Activated CD4-positive, alpha-beta T cell treated with anti-CD3 and anti-CD28 coated beads for 36 hours (primary cell): ENCODE results near the gene NFIX. TPM values are rescaled to one million over a fixed set of nuclear protein-coding genes. Genes with fewer than 3 reads are reported as not detected.
A peak's percentile ranks its signal among the peaks of the same experiment; 100 is the strongest.

Experiments
- ATAC-seq: fragments of 200-7000 bp; cut with Tn5 transposase; one replicate; pipeline ENCODE4 v1.10.0; 2021; ENCODE audit warnings: mild to moderate bottlenecking, moderate library complexity
- CTCF ChIA-PET: fragments of 350-600 bp; sonication (Branson Sonifier 250); formaldehyde crosslinking; loops from one replicate; lab custom pipeline; 2021; ENCODE audit warnings: antibody characterized with exemption; lab: Charles Lee
- POLR2A ChIA-PET: fragments of 350-600 bp; sonication (Branson Sonifier 250); formaldehyde crosslinking; loops from one replicate; lab custom pipeline; 2021; ENCODE audit warnings: antibody characterized with exemption, inconsistent platforms; lab: Charles Lee
- DNase-seq: peaks from one replicate; pipeline ENCODE4 v3.0.0-alpha.2; 2020
- H3K27ac Mint-ChIP-seq: one replicate; pipeline ENCODE4 v1.8.0; 2021; ENCODE audit warnings: mixed read lengths
- H3K27me3 Mint-ChIP-seq: one replicate; pipeline ENCODE4 v1.8.0; 2021; ENCODE audit warnings: mixed read lengths
- H3K36me3 Mint-ChIP-seq: one replicate; pipeline ENCODE4 v1.8.0; 2021; ENCODE audit warnings: low read depth, mixed read lengths
- H3K4me1 Mint-ChIP-seq: one replicate; pipeline ENCODE4 v1.8.0; 2021; ENCODE audit warnings: mixed read lengths
- H3K4me3 Mint-ChIP-seq: one replicate; pipeline ENCODE4 v1.8.0; 2021; ENCODE audit warnings: mild to moderate bottlenecking, moderate library complexity, mixed read lengths
- H3K9me3 Mint-ChIP-seq: one replicate; pipeline ENCODE4 v1.8.0; 2021; ENCODE audit warnings: low read depth, mixed read lengths
- intact Hi-C, 2 experiments: fragments of 100-400 bp; cut with DNase I in 1 of 2; cut with micrococcal nuclease in 1 of 2; formaldehyde crosslinking; loops; one replicate each; pipeline versions ENCODE4 v1.14.2 to v1.15.1; 2022 to 2024; cut with DNase I, micrococcal nuclease
- total RNA-seq, 2 experiments: library from RNA; stranded (reverse); gene quantifications; one replicate each; pipeline ENCODE4 v1.2.3, GENCODE V29; 2021

The NFIX gene
- total RNA-seq, 2 experiments from 2014 or later, result 4.3 to 4.8 TPM

DNA sequence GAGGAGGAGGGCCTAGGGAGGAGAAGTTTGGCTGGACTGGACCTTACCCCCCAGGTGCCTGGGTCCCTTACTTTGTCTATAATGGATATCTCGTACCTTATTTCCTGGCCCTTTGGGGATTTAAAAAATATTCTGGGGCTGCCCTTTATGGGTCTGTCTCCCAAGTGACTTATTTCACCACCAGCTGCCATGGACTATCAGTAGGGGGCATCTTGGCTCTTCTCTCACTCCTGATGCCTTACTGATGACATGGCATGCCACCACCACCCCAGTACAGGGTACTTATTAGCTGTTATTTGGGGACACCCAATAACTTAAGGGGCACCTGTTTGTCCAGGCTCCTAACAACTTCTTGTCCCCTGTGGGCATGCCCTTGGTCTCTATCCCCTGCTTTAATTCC, 38.0 kb downstream of the NFIX start:
- no peaks in the 10 kb centered on the region for H3K27me3 Mint-ChIP-seq
- peak; percentile 14 for DNase-seq
- H3K27ac Mint-ChIP-seq, result no peak overlapping the region
- POLR2A ChIA-PET, result interaction anchor here (1.1 kb wide), 1 partner anchor 12 kb away, joined by 3 read pairs; no protein-coding TSS in a partner anchor
- H3K4me1 Mint-ChIP-seq, result peaks cover 2% of the 10 kb centered on the region
- no peak for ATAC-seq
- intact Hi-C loops, result loop anchor here (5.0 kb wide), 2 partner anchors 56 to 59 kb away; no protein-coding TSS in a partner anchor
- H3K9me3 Mint-ChIP-seq, result no peaks in the 10 kb centered on the region
- CTCF ChIA-PET, result interaction anchor here (1.0 to 3.9 kb wide), 11 partner anchors 11 to 199 kb away, joined by 3 to 31 read pairs (median 4); no protein-coding TSS in a partner anchor
- no peak overlapping the region for H3K4me3 Mint-ChIP-seq
- H3K36me3 Mint-ChIP-seq, result no peaks in the 10 kb centered on the region

DNA sequence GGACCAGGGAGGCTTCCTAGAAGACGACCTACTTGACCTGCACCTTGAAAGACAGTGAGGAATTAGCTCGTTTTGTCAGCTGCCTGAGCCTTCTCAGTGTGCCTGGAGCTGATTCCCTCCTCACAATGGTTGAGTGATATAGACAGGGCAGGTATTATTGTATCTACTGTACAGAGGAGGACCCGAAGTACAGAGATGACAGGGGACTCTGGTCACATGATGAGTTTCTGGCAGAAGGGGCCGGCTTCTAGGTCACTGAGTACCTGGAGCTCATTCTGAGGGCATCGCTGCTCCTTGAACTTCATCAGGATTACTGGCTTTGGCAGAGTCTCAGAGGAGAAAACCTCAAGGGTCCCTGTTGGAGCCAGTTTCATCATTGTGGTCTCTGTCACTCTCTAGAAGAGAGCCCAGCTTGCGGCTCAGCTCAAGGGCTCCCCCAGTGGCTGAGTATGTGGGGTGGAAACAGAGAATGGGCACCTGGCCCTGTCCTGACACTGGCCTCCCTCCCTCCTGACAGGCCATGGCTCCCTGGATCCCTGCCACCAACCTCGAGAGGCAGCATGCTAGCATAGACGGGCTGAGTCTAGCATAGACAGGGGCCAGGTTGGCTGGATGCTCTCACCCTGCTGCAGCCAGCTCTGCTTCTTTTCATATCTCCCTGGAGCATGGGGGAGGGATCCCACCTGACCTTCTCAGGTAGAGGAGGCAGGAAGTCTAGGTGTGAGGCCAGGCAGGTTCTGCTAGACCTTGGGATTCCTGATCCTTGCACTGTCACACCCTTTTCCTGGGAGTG, 38.7 kb downstream of the NFIX start:
- peak; percentile 86 for ATAC-seq
- Mint-ChIP-seq H3K4me1 (peaks cover 2% of the 10 kb centered on the region), H3K4me3 (no peak overlapping the region), H3K27me3 (no peaks in the 10 kb centered on the region), H3K9me3 (no peaks in the 10 kb centered on the region), H3K27ac (no peak overlapping the region), H3K36me3 (no peaks in the 10 kb centered on the region)
- CTCF ChIA-PET, result interaction anchor here (0.6 to 3.9 kb wide), 16 partner anchors 11 to 198 kb away, joined by 3 to 31 read pairs (median 4); no protein-coding TSS in a partner anchor
- POLR2A ChIA-PET, result interaction anchor here (1.1 kb wide), 1 partner anchor 11 kb away, joined by 3 read pairs; no protein-coding TSS in a partner anchor
- DNase-seq, result peak; percentile 74
- intact Hi-C loops, result loop anchor here (1.0 to 5.0 kb wide), 3 partner anchors 51 to 58 kb away; no protein-coding TSS in a partner anchor

DNA sequence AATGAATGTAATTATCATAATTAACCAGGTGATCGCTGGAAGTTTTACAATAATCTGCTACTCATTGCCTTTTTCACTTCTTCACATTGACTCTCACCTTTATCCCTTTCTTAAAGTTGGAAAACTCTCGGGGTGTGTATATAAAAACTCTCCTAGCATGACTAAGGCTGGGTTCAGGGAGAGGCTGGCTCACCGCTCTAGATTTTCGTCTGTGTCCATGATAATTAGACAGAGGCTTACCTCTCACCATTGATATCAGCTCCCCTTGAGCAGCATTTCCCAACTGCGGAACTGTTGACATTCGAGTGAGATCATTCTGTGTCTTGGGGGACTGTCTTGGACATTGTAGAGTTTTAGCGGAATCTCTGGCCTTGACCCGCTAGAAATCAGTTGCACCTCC, 39.4 kb downstream of the NFIX start:
- CTCF ChIA-PET, result interaction anchor here (0.7 to 3.9 kb wide), 8 partner anchors 10 to 69 kb away, joined by 3 to 31 read pairs (median 6); no protein-coding TSS in a partner anchor
- no peaks in the 10 kb centered on the region for H3K36me3 Mint-ChIP-seq
- H3K27me3 Mint-ChIP-seq, result no peaks in the 10 kb centered on the region

DNA sequence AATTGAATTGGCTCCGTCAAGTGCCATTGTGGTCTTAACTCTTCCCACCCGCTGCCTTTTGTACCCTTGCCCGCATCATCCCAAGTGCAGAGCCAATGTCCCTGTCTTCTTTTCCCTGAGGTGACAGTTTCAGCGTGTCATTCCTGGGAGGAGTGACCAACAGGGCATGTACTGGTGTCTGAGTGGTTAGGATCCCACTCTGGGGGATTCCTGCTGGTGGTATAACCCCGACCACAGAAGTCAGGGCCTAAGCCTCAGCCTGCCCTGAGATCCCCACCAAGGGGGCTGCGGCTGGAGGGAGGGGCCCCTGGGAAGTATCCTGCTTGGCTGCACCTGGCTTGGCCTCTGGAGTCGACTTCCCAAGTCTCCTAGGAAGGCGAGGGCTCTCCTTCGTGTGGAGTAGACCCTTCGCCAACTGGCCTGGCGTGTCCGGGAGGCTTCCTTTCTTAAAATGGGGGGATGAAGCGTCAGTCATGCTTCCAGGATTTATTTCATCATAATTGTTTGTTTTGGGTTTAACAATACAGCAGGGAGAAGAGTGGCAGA, 40.6 kb downstream of the NFIX start:
- intact Hi-C loops, result no loop called here
- Mint-ChIP-seq H3K36me3 (no peaks in the 10 kb centered on the region), H3K27ac (no peak overlapping the region), H3K4me3 (no peak overlapping the region), H3K4me1 (peaks cover 2% of the 10 kb centered on the region), H3K9me3 (no peaks in the 10 kb centered on the region), H3K27me3 (no peaks in the 10 kb centered on the region)
- ChIA-PET POLR2A (no interaction called here), CTCF (no interaction called here)
- DNase-seq (no peak), ATAC-seq (no peak)

More for the DNA sequence above, 39.4 kb downstream of the NFIX start:
- Mint-ChIP-seq H3K4me3 (no peak overlapping the region), H3K9me3 (no peaks in the 10 kb centered on the region), H3K4me1 (peaks cover 2% of the 10 kb centered on the region), H3K27ac (no peak overlapping the region)
- intact Hi-C loops, result loop anchor here (1.0 to 5.0 kb wide), 3 partner anchors 51 to 58 kb away; no protein-coding TSS in a partner anchor
- POLR2A ChIA-PET, result interaction anchor here (1.1 kb wide), 1 partner anchor 11 kb away, joined by 3 read pairs; no protein-coding TSS in a partner anchor
- ATAC-seq (no peak), DNase-seq (no peak)

DNA sequence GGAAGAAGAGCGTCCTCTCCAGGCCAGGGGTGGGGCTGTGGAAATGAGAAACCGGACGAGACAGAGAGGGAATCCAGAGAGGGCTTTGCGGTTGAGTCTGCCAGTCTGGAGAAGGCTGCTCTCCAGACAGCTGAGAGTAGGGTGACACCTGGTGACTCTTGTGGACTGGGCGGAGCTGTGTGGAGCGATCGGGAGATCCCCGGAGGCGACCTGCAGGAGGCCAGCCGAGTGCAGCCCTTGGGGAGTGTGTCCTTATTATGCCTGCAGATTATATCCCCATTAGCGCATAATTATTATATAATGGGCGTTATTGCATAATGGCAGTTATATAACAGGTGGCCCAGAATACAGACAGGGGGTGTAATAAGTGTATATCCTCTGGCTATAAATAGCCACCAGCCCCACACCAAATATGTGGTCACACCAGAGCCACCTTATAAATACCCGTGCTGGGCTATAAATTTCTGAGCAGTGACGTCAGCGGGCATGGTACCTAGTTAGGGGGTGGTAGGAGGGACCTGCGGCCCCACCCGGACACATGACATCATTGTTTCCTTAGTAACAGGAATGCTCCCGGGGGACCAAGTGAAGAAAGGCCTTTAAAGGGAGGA, 41.2 kb downstream of the NFIX start:
- no peaks in the 10 kb centered on the region for H3K36me3 Mint-ChIP-seq
- ChIA-PET POLR2A (no interaction called here), CTCF (no interaction called here)
- DNase-seq (no peak), ATAC-seq (no peak)
- H3K27me3 Mint-ChIP-seq, result no peaks in the 10 kb centered on the region
- no peak overlapping the region for H3K27ac Mint-ChIP-seq
- H3K4me3 Mint-ChIP-seq, result no peak overlapping the region
- intact Hi-C loops, result no loop called here
- H3K4me1 Mint-ChIP-seq, result peaks cover 2% of the 10 kb centered on the region
- no peaks in the 10 kb centered on the region for H3K9me3 Mint-ChIP-seq

DNA sequence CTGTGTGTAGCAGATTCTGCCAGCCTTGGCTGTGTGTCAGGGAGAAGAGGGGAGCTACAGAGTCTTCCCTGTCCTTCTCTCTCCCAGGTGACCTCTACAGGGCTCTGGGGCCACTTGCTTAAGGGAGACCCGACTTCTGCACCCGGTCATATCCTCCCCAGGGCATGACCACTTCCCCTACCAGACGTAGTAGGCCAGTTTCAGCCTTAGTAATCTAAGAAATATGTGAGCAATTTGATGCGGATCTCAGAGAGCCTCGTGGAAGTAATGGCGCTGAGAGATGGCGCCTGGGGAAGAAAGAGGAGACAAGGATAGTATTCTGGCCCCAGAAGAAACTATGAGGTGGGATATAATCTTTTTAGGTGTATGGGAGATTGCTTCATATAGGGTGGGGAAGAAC, 41.9 kb downstream of the NFIX start:
- H3K9me3 Mint-ChIP-seq, result no peaks in the 10 kb centered on the region
- no peak for DNase-seq
- intact Hi-C loops, result no loop called here
- H3K4me1 Mint-ChIP-seq, result peaks cover 2% of the 10 kb centered on the region
- no peak overlapping the region for H3K4me3 Mint-ChIP-seq
- ATAC-seq, result no peak
- CTCF ChIA-PET, result no interaction called here
- no peak overlapping the region for H3K27ac Mint-ChIP-seq
- POLR2A ChIA-PET, result no interaction called here
- no peaks in the 10 kb centered on the region for H3K36me3 Mint-ChIP-seq
- H3K27me3 Mint-ChIP-seq, result no peaks in the 10 kb centered on the region

DNA sequence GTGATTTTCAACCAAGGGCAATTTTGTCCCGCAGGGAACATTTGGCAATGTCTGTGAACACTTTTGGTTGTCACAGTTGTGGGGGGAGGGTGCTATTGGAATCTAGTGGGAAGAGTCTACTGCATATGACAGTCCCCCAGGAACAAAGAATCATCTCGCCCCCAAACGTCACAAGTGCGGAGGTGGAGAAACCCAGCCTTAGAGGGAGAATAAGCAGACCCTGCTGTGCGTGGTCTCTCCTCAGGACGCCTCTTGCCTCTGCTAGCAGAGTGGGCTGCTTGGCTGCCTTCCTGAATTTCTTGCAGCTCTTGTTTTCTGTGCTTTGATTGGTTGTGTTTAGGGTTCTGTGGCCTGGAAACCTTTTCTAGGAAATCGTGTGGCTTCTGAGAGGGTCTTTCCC, 42.5 kb downstream of the NFIX start:
- POLR2A ChIA-PET, result no interaction called here
- intact Hi-C loops, result no loop called here

DNA sequence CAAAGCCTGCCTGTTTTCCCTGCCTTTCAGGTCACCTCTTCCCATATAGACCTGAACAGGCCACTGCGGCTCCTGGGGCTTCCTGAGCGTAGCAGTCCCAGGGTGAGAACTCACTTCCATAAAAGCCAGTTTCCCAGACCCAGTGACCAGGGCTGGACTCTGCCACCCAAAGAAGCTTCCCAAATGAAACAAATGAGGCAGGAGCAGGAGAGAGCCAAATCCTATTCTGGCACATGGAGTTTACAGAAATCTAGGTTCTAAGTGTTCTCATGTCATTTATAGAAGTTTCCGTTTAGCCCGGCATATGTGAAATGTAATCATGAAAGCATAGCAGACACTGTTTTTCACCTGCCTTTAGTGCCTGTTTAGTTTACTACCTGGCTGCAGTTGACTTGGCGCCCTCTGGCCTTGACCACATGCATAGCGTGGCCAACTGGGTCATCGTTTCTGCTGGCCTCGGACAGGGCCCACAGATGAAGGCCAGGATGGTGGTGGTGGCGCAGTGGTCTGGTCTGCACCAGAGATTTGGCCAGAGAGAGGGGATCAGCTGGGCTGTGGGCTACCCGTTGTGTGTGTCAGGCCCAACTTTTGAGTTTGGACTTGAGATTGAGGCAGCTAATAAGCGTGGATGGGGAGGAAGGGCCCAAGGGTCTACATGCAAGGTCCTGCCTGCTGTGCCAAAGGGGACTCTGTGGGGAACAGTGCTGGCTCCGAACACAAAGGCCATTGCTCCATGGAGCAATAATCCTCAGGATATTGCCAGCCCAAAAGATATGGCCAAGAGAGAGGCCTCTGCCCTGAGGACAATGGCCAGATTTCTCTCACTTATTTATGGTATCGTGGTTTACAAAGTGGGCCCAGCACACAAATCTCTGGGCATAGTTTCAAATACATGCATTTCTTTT, 43.3 kb downstream of the NFIX start:
- DNase-seq (no peak), ATAC-seq (no peak)
- ChIA-PET CTCF (interaction anchor here (0.5 to 2.1 kb wide), 4 partner anchors 53 to 279 kb away, joined by 3 to 5 read pairs (median 4); no protein-coding TSS in a partner anchor), POLR2A (no interaction called here)
- intact Hi-C loops, result no loop called here
- no peaks in the 10 kb centered on the region for H3K36me3 Mint-ChIP-seq
- H3K9me3 Mint-ChIP-seq, result no peaks in the 10 kb centered on the region
- no peak overlapping the region for H3K27ac Mint-ChIP-seq
- no peaks in the 10 kb centered on the region for H3K27me3 Mint-ChIP-seq
- no peak overlapping the region for H3K4me3 Mint-ChIP-seq
- peaks cover 2% of the 10 kb centered on the region for H3K4me1 Mint-ChIP-seq

More for the DNA sequence above, 42.5 kb downstream of the NFIX start:
- Mint-ChIP-seq H3K4me3 (no peak overlapping the region), H3K4me1 (peaks cover 2% of the 10 kb centered on the region), H3K27me3 (no peaks in the 10 kb centered on the region), H3K9me3 (no peaks in the 10 kb centered on the region), H3K36me3 (no peaks in the 10 kb centered on the region), H3K27ac (no peak overlapping the region)
- no peak for ATAC-seq
- CTCF ChIA-PET, result interaction anchor here (0.5 kb wide), 1 partner anchor 67 kb away, joined by 4 read pairs; no protein-coding TSS in a partner anchor
- no peak for DNase-seq

DNA sequence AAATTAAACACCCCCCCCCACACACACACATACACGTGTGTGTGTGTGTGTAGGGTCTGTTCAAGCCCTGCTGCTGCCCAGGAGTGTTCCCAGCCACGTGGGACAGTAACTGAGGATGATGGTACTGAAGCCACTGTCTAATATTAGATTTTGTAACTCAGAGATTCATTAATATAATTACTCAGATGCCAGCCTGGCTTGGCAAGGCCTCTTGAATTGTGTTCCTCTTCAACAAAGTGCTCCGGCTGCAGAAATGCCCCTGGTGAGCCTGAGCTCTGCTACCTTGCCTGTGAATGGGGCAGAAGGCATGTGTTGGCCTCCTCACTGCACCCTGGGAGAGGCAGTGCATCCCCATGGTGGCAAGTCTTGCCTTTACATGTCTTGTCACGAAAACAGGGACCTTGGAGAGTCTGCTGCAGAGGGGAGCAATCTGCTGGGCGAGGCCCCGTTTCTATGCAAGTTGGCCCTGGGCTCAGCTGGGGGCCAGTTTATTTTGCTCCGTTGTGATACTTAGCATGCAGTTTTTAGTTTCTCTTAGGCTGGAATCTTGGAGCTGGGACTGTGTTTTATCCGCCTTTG, 44.0 kb downstream of the NFIX start:
- ATAC-seq (no peak), DNase-seq (no peak)
- POLR2A ChIA-PET, result no interaction called here
- Mint-ChIP-seq H3K27me3 (no peaks in the 10 kb centered on the region), H3K4me1 (peaks cover 4% of the 10 kb centered on the region), H3K4me3 (no peak overlapping the region), H3K36me3 (no peaks in the 10 kb centered on the region), H3K9me3 (no peaks in the 10 kb centered on the region), H3K27ac (no peak overlapping the region)
- intact Hi-C loops, result no loop called here
- CTCF ChIA-PET, result interaction anchor here (0.5 to 2.1 kb wide), 4 partner anchors 22 to 74 kb away, joined by 4 to 7 read pairs (median 5); no protein-coding TSS in a partner anchor

DNA sequence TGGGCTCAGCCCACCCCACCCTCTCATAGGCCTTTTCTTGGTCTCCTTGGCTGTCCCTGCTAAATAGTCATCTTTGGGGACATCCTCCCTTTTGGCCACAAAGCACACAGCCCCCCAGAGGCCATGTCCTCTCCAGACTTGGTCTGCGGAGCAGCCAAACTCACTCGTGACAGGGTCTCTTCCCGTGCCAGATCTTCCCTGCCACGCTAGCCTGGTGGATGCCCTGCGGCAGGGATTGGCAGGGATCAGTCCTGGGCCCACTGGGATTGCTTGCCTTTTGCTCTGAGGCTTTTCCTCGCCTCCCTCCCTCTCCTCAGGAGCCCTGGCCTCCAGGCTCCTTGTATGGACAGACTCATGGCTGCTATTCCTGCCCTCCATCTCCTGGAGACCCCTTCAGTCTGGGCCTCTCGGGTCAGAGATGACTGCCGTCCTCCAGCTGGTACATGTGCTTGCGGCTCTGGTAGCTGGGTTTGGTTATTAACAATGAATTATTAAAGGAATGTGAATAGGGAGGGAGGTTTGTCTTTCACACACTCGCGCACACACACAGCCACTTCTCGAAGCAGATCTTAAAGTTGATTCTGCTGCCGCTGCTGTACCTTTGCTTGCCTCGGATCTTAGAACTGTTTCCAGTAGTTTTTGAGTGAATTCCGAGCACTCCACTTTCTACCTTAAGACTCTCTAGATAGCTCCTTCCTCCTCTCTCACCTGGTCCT, 45.1 kb downstream of the NFIX start:
- Mint-ChIP-seq H3K36me3 (no peaks in the 10 kb centered on the region), H3K9me3 (no peaks in the 10 kb centered on the region), H3K27me3 (no peaks in the 10 kb centered on the region), H3K27ac (no peak overlapping the region), H3K4me3 (no peak overlapping the region), H3K4me1 (peaks cover 10% of the 10 kb centered on the region)
- intact Hi-C loops, result no loop called here
- ChIA-PET POLR2A (interaction anchor here (0.6 kb wide), 1 partner anchor 103 kb away, joined by 4 read pairs; no protein-coding TSS in a partner anchor), CTCF (interaction anchor here (0.7 to 2.1 kb wide), 5 partner anchors 10 to 75 kb away, joined by 3 to 7 read pairs (median 5); no protein-coding TSS in a partner anchor)
- ATAC-seq, result no peak
- no peak for DNase-seq
